Central memory CD4-positive, alpha-beta T cell (primary cell): ENCODE measurements around the gene LGR5.
"Not testable (repeated sequence)": the region's sequence is repeated elsewhere in the genome, so short reads cannot be mapped to it uniquely, and the experiment has no call there.

Experiments used
- DNase-seq: peaks from one replicate; pipeline ENCODE4 v3.0.0; 2022

Gene LGR5

GRCh38 chr12:71475280-71475679 is 35.7 kb downstream of the LGR5 start:
- no peak for DNase-seq

GRCh38 chr12:71476513-71476912 is 36.9 kb downstream of the LGR5 start:
- no peak for DNase-seq

- DNase-seq = no peak
Observed at GRCh38 chr12:71477609-71478008, 38.0 kb downstream of the LGR5 start.

- no peak for DNase-seq
Observed at GRCh38 chr12:71478270-71478669, 38.7 kb downstream of the LGR5 start.

GRCh38 chr12:71484272-71484905 is 44.8 kb downstream of the LGR5 start:
- DNase-seq = no peak

GRCh38 chr12:71490844-71491243 is 51.2 kb downstream of the LGR5 start:
- not testable (repeated sequence) for DNase-seq

- DNase-seq = no peak
Observed at GRCh38 chr12:71492604-71493003, 53.0 kb downstream of the LGR5 start.

- no peak for DNase-seq
Observed at GRCh38 chr12:71499834-71500233, 60.2 kb downstream of the LGR5 start.

- no peak for DNase-seq
Observed at GRCh38 chr12:71503579-71504391, 64.2 kb downstream of the LGR5 start.

GRCh38 chr12:71504476-71504875 is 64.9 kb downstream of the LGR5 start:
- DNase-seq = no peak

GRCh38 chr12:71509705-71510104 is 70.1 kb downstream of the LGR5 start:
- DNase-seq = no peak

GRCh38 chr12:71517145-71517846 is 77.7 kb downstream of the LGR5 start:
- DNase-seq = no peak

GRCh38 chr12:71521125-71521524 is 81.5 kb downstream of the LGR5 start:
- no peak for DNase-seq

GRCh38 chr12:71524626-71525025 is 85.0 kb downstream of the LGR5 start:
- DNase-seq = no peak

GRCh38 chr12:71533703-71534102 is 94.1 kb downstream of the LGR5 start:
- DNase-seq = no peak

GRCh38 chr12:71536279-71536938 is 96.8 kb downstream of the LGR5 start:
- no peak for DNase-seq

- no peak for DNase-seq
Observed at GRCh38 chr12:71536939-71537622, 97.5 kb downstream of the LGR5 start.

GRCh38 chr12:71538807-71539206 is 99.2 kb downstream of the LGR5 start:
- no peak for DNase-seq

GRCh38 chr12:71541583-71541982 is 102.0 kb downstream of the LGR5 start:
- no peak for DNase-seq

GRCh38 chr12:71546322-71546861 is 106.8 kb downstream of the LGR5 start:
- no peak for DNase-seq

- no peak for DNase-seq
Observed at GRCh38 chr12:71548893-71549292, 109.3 kb downstream of the LGR5 start.

- DNase-seq = no peak
Observed at GRCh38 chr12:71551529-71551928, 111.9 kb downstream of the LGR5 start.
